ENCODE measurements around the gene GARIN5B. TPM values are rescaled to one million over a fixed set of nuclear protein-coding genes. Genes with fewer than 3 reads are reported as not detected.

The GARIN5B gene
- total RNA-seq, 2 donors from 2014 or later, result 1.5 TPM; not detected in 1

DNA sequence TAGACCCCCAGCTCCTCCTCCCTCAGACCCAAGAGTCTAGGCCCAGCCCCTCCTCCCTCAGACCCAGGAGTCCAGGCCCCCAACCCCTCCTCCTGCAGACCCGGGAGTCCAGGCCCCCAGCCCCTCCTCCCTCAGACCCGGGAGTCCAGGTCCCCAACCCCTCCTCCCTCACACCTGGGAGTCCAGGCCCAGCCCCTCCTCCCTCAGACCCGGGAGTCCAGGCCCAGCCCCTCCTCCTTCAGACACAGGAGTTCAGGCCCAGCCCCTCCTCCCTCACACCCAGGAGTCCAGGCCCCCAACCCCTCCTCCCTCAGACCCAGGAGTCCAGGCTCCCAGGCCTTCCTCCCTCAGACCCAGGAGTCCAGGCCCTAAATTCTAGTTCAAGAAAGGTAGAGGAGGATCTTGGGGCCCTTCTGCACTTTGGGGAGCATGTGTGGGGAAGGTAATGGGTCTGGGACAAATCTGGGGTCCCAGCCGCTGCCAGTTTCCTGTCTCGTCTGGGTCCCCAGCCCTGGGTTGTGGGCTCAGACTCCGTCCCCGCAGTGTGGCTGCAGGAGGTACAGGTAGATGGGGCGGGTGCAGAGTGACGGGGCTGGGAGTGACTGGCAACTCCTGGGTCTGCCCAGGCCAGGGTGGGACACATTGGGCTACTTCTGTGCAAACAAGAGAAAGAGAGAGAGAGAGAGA lies 10.4 kb upstream of the GARIN5B start:
- no peak overlapping the region for H3K27ac ChIP-seq
- 48% methylated on average over 9 of the region's 9 CpGs for WGBS
- no peak overlapping the region for H3K4me3 ChIP-seq
- H3K4me1 ChIP-seq (replicated peaks), result peaks cover 4% of the 10 kb centered on the region
- no peak for DNase-seq (ENCODE audit: low spot score)
- H3K9me3 ChIP-seq, result no peaks in the 10 kb centered on the region
- intact Hi-C loops (cut with DNase I), result no loop called here
- H3K27me3 ChIP-seq (replicated peaks; ENCODE audit: insufficient read depth), result peaks cover 44% of the 10 kb centered on the region
- TF ChIP-seq POLR2AphosphoS5 (IDR thresholded peaks at IDR 0.05) (no peak), POLR2A (IDR thresholded peaks at IDR 0.05) (no peak)
- TF ChIP-seq, protein P1, sequence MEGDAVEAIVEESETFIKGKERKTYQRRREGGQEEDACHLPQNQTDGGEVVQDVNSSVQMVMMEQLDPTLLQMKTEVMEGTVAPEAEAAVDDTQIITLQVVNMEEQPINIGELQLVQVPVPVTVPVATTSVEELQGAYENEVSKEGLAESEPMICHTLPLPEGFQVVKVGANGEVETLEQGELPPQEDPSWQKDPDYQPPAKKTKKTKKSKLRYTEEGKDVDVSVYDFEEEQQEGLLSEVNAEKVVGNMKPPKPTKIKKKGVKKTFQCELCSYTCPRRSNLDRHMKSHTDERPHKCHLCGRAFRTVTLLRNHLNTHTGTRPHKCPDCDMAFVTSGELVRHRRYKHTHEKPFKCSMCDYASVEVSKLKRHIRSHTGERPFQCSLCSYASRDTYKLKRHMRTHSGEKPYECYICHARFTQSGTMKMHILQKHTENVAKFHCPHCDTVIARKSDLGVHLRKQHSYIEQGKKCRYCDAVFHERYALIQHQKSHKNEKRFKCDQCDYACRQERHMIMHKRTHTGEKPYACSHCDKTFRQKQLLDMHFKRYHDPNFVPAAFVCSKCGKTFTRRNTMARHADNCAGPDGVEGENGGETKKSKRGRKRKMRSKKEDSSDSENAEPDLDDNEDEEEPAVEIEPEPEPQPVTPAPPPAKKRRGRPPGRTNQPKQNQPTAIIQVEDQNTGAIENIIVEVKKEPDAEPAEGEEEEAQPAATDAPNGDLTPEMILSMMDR (IDR thresholded peaks at IDR 0.05), result no peak
- H3K36me3 ChIP-seq, result no peaks in the 10 kb centered on the region

DNA sequence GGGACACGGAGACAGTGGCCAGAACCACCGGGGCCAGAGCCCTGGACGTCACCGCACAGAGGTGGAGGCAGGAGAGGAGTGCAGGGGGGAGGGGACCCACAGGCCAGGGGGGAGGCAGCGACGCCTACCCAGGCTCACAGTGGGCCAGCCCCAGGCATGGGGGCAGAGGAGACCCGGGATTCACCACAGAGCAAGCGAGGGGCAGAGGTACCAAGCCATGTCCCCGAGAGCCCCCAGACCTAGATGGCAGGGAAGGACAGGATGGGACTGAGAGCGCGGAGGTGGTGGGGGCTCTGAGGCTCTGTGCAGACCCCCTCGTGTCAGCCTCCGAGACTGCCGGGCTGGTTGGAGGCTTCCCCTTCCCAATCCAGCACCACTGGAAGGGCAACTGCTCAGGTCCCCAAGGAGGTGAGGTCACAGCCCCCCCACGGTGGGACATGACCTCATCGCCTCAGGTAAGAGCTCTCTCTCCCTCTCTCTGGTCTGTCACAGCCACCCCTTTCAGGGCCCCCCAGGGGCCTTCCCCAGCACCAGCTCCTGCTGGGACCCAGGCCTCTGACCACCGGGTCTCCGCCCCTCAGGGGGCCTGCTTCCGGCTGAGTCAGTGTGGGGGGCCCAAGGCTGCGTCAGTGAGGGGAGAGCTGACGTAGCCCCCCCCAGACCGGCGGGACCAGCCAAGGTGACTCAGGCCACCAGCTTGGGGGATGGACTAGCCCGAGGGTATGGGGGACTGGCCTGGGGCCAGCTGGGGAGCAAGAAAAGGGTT lies 9.4 kb upstream of the GARIN5B start:
- Histone ChIP-seq H3K27me3 (replicated peaks; ENCODE audit: insufficient read depth) (peaks cover 44% of the 10 kb centered on the region), H3K4me1 (replicated peaks) (peaks cover 4% of the 10 kb centered on the region), H3K4me3 (no peak overlapping the region), H3K36me3 (no peaks in the 10 kb centered on the region), H3K9me3 (no peaks in the 10 kb centered on the region), H3K27ac (no peak overlapping the region)
- intact Hi-C loops (cut with DNase I), result no loop called here
- 26% methylated on average over 22 of the region's 24 CpGs for WGBS
- no peak for DNase-seq (ENCODE audit: low spot score)
- TF ChIP-seq POLR2AphosphoS5 (IDR thresholded peaks at IDR 0.05), result no peak
- TF ChIP-seq, protein P1 (IDR thresholded peaks at IDR 0.05), result no peak
- TF ChIP-seq POLR2A (IDR thresholded peaks at IDR 0.05), result no peak

DNA sequence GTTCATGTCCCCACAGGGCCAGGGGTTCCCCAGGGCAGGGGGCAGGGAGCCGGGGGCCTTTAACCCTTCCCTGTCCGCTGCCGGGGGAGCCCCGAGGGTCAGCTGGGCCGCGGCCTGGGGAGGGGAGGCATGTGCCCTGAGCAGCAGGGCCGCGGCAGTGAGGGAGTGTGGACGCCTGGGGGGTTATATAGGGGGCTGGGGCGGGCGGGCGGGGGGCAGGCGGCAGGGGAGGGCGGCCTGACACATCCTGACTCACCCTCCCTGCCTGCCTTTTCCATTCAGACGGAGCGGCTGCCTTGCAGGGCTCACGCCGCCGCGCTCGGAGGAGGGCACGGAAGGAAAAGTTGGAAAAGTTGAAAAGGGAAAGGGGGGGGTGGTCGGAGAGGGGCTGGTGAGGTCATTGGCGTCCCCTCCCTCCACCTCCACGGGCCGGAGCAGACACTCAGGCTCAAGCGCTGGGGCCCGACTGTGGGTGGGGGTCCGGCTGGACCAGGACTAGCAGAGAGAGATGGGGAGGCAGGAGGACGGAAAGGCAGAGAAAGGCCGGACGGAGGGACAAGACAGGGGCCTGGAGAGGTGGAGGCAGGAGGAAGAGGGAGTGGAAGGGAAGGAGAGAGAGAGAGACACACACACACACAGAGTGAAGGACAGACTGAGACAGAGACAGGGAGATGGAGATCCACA lies 7.4 kb upstream of the GARIN5B start, which contains the start of gene IL11:
IL11 (minus strand) TSS at position 159 of the 684 bp plus-strand sequence; CDS start at position 6, 153 bp downstream.
- Histone ChIP-seq H3K9me3 (no peaks in the 10 kb centered on the region), H3K27me3 (replicated peaks; ENCODE audit: insufficient read depth) (peaks cover 42% of the 10 kb centered on the region), H3K36me3 (no peaks in the 10 kb centered on the region), H3K4me1 (replicated peaks) (peaks cover 4% of the 10 kb centered on the region), H3K27ac (no peak within 1 kb of the TSS), H3K4me3 (peak within 1 kb of the TSS in 1 of 2 donors; percentile 19)
- no peak for DNase-seq (ENCODE audit: low spot score)
- WGBS, result 7% methylated on average over 28 of the region's 32 CpGs
- intact Hi-C loops (cut with DNase I), result no loop called here
- no peak for TF ChIP-seq POLR2AphosphoS5 (IDR thresholded peaks at IDR 0.05)
- no peak for TF ChIP-seq POLR2A (IDR thresholded peaks at IDR 0.05)
- TF ChIP-seq, protein P1 (IDR thresholded peaks at IDR 0.05), result no peak

DNA sequence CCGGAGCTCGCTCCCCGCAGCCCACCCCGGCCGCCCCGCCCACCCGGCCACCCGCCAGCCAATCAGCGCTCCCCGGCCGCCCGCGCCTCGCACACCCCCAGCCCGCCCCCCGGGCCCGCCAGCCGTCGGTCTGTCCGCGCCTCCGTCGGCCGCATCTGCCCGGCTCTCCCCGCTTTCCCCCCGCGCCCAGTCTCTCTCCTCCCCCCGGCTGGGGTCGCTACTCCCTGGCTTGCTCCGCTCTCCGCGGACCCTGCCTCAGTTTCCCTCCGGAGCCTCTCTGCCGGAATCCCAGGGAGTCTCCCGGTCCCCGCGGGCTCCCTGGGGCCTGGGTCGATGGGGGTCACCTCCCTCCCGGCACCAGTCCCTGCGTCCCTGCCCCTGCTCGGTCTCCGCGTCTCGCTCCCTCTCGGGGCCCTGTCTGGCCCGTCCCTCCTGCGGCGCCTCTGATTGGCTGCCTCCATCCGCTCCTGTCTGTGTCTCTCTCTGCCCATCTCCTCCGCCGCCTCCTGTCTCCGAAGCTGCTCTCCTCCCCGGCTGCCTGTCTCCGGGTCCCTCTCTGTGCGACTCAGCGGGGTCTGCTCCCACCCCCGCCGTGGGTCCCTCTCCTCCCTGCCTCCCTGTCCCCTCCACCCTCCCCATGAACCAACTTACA lies 6.7 kb upstream of the GARIN5B start:
- TF ChIP-seq POLR2AphosphoS5 (IDR thresholded peaks at IDR 0.05) (no peak), POLR2A (IDR thresholded peaks at IDR 0.05) (no peak)
- TF ChIP-seq, protein P1 (IDR thresholded peaks at IDR 0.05), result no peak
- WGBS, result under 1% methylated on average over 36 of the region's 59 CpGs
- H3K9me3 ChIP-seq, result no peaks in the 10 kb centered on the region
- intact Hi-C loops (cut with DNase I), result no loop called here
- no peak overlapping the region for H3K27ac ChIP-seq
- peaks cover 4% of the 10 kb centered on the region for H3K4me1 ChIP-seq (replicated peaks)
- H3K27me3 ChIP-seq (replicated peaks; ENCODE audit: insufficient read depth), result peaks cover 39% of the 10 kb centered on the region
- H3K4me3 ChIP-seq, result peak overlapping the region in 1 of 2 donors; percentile 19
- DNase-seq (ENCODE audit: low spot score), result no peak
- no peaks in the 10 kb centered on the region for H3K36me3 ChIP-seq

Measured in prostate gland (tissue), 2 donors.